ENCODE results near the gene DEFB125. TPM values are rescaled to one million over a fixed set of nuclear protein-coding genes. Genes with fewer than 3 reads are reported as not detected.
A peak's percentile ranks its signal among the peaks of the same experiment; 100 is the strongest.
"Not testable (repeated sequence)": the region's sequence is repeated elsewhere in the genome, so short reads cannot be mapped to it uniquely, and the experiment has no call there.

The DEFB125 gene
- total RNA-seq, 2 experiments from 2014 or later: not detected

- Mint-ChIP-seq H3K27ac (no peak overlapping the region), H3K36me3 (ENCODE audit: low read depth) (no peaks in the 10 kb centered on the region), H3K4me3 (no peak overlapping the region), H3K9me3 (no peaks in the 10 kb centered on the region), H3K4me1 (no peaks in the 10 kb centered on the region), H3K27me3 (peaks cover 38% of the 10 kb centered on the region)
- CTCF ChIA-PET: no interaction called here
- DNase-seq: no peak
- POLR2A ChIA-PET: no interaction called here
Observed at GRCh38 chr20:101975-102374, 14.5 kb downstream of the DEFB125 start.

GRCh38 chr20:103456-103855, 16.0 kb downstream of the DEFB125 start:
- Mint-ChIP-seq H3K27ac (no peak overlapping the region), H3K4me1 (no peaks in the 10 kb centered on the region), H3K27me3 (peaks cover 43% of the 10 kb centered on the region), H3K36me3 (ENCODE audit: low read depth) (no peaks in the 10 kb centered on the region), H3K4me3 (no peak overlapping the region), H3K9me3 (no peaks in the 10 kb centered on the region)
- no peak for DNase-seq
- CTCF ChIA-PET: no interaction called here
- POLR2A ChIA-PET: no interaction called here

GRCh38 chr20:112396-112795, 24.9 kb downstream of the DEFB125 start:
- CTCF ChIA-PET: no interaction called here
- Mint-ChIP-seq H3K9me3 (no peaks in the 10 kb centered on the region), H3K4me1 (no peaks in the 10 kb centered on the region)

GRCh38 chr20:117518-117917, 30.0 kb downstream of the DEFB125 start:
- Mint-ChIP-seq H3K27me3 (peaks cover 32% of the 10 kb centered on the region), H3K4me3 (no peak overlapping the region), H3K27ac (no peak overlapping the region), H3K9me3 (no peaks in the 10 kb centered on the region), H3K36me3 (ENCODE audit: low read depth) (no peaks in the 10 kb centered on the region), H3K4me1 (no peaks in the 10 kb centered on the region)
- POLR2A ChIA-PET: no interaction called here
- DNase-seq: no peak
- CTCF ChIA-PET: no interaction called here

More at GRCh38 chr20:112396-112795, 24.9 kb downstream of the DEFB125 start:
- POLR2A ChIA-PET: no interaction called here
- Mint-ChIP-seq H3K4me3 (no peak overlapping the region), H3K27ac (no peak overlapping the region), H3K36me3 (ENCODE audit: low read depth) (no peaks in the 10 kb centered on the region), H3K27me3 (peaks cover 33% of the 10 kb centered on the region)
- no peak for DNase-seq

- peaks cover 13% of the 10 kb centered on the region for H3K27me3 Mint-ChIP-seq
- POLR2A ChIA-PET; H3K4me1 Mint-ChIP-seq; DNase-seq; H3K4me3 Mint-ChIP-seq; CTCF ChIA-PET; H3K36me3 Mint-ChIP-seq (ENCODE audit: low read depth); H3K9me3 Mint-ChIP-seq; H3K27ac Mint-ChIP-seq: not testable (repeated sequence)
Observed at GRCh38 chr20:129786-130323, 42.4 kb downstream of the DEFB125 start.

GRCh38 chr20:137668-138490, 50.4 kb downstream of the DEFB125 start:
- peaks cover 6% of the 10 kb centered on the region for H3K9me3 Mint-ChIP-seq
- peak; percentile 18 for DNase-seq
- ChIA-PET CTCF (interaction anchor here (1.4 kb wide), 1 partner anchor 129 kb away, joined by 4 read pairs; no protein-coding TSS in a partner anchor), POLR2A (no interaction called here)
- no peaks in the 10 kb centered on the region for H3K4me1 Mint-ChIP-seq
- no peak overlapping the region for H3K4me3 Mint-ChIP-seq
- H3K36me3 Mint-ChIP-seq (ENCODE audit: low read depth): no peaks in the 10 kb centered on the region
- H3K27ac Mint-ChIP-seq: no peak overlapping the region
- peaks cover 21% of the 10 kb centered on the region for H3K27me3 Mint-ChIP-seq

DNA sequence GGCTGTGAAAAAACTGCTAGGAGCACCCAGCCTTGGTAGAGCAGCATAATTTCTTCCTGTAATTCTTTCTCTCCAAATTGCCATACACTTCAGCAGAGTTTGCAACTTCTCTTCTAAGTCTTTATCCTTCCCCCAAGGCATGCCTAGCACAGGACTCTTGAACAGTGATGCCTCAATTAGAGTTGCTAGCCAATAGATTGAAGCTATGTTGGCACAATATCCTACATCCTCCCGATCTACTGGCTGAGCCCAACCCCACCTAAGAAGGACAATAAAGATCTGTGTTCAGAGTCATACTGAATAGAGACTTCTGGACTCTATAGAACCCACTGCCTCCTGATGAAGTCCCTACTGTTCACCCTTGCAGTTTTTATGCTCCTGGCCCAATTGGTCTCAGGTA, 54.8 kb downstream of the DEFB125 start, which contains the start of gene DEFB126:
DEFB126 (plus strand) TSS at position 301 of the 400 bp plus-strand sequence; CDS start at position 340, 39 bp downstream.
- CTCF ChIA-PET: no interaction called here
- no peak within 1 kb of the TSS for H3K4me3 Mint-ChIP-seq
- H3K27ac Mint-ChIP-seq: no peak within 1 kb of the TSS
- no peak for DNase-seq
- peaks cover 4% of the 10 kb centered on the region for H3K9me3 Mint-ChIP-seq
- no peaks in the 10 kb centered on the region for H3K4me1 Mint-ChIP-seq
- no peaks in the 10 kb centered on the region for H3K36me3 Mint-ChIP-seq (ENCODE audit: low read depth)
- peaks cover 37% of the 10 kb centered on the region for H3K27me3 Mint-ChIP-seq
- POLR2A ChIA-PET: no interaction called here

GRCh38 chr20:145877-146276, 58.4 kb downstream of the DEFB125 start:
- no peak overlapping the region for H3K4me3 Mint-ChIP-seq
- POLR2A ChIA-PET: no interaction called here
- CTCF ChIA-PET: no interaction called here
- H3K27ac Mint-ChIP-seq: no peak overlapping the region
- H3K36me3 Mint-ChIP-seq (ENCODE audit: low read depth): no peaks in the 10 kb centered on the region
- no peaks in the 10 kb centered on the region for H3K9me3 Mint-ChIP-seq
- DNase-seq: no peak
- peaks cover 32% of the 10 kb centered on the region for H3K27me3 Mint-ChIP-seq
- no peaks in the 10 kb centered on the region for H3K4me1 Mint-ChIP-seq

Other genes with a start within 250 kb of the DEFB125 start
- gene DEFB126, start 54.9 kb downstream of the DEFB125 start, total RNA-seq: not detected
- not detected for gene DEFB127, start 69.8 kb downstream of the DEFB125 start, total RNA-seq
- gene DEFB128, start 102.0 kb downstream of the DEFB125 start, total RNA-seq: not detected
- not detected for gene DEFB129, start 139.6 kb downstream of the DEFB125 start, total RNA-seq
- not detected for gene DEFB132, start 170.1 kb downstream of the DEFB125 start, total RNA-seq
- gene C20orf96, start 203.1 kb downstream of the DEFB125 start, total RNA-seq: 1 to 10 TPM; 5.9 to 6.0 TPM
- gene ZCCHC3, start 209.9 kb downstream of the DEFB125 start, total RNA-seq: 10 to 100 TPM; 23.5 to 23.9 TPM
- gene SOX12, start 237.9 kb downstream of the DEFB125 start, total RNA-seq: 1 to 10 TPM; 2.9 to 3.2 TPM

All from activated CD4-positive, alpha-beta memory T cell treated with anti-CD3 and anti-CD28 coated beads, Interleukin-2, amount 10 ng/mL, durations not matched to agents 7 days and 5 days (primary cell).